ENCODE results near the gene CXCR6. TPM values are rescaled to one million over a fixed set of nuclear protein-coding genes. Genes with fewer than 3 reads are reported as not detected.
A peak's percentile ranks its signal among the peaks of the same experiment; 100 is the strongest.

Gene CXCR6
- total and polyA plus RNA-seq, 2 of the 13 experiments (the other 11 are each of a cell fraction or from before 2014, with no cell fraction given), result not detected

DNA sequence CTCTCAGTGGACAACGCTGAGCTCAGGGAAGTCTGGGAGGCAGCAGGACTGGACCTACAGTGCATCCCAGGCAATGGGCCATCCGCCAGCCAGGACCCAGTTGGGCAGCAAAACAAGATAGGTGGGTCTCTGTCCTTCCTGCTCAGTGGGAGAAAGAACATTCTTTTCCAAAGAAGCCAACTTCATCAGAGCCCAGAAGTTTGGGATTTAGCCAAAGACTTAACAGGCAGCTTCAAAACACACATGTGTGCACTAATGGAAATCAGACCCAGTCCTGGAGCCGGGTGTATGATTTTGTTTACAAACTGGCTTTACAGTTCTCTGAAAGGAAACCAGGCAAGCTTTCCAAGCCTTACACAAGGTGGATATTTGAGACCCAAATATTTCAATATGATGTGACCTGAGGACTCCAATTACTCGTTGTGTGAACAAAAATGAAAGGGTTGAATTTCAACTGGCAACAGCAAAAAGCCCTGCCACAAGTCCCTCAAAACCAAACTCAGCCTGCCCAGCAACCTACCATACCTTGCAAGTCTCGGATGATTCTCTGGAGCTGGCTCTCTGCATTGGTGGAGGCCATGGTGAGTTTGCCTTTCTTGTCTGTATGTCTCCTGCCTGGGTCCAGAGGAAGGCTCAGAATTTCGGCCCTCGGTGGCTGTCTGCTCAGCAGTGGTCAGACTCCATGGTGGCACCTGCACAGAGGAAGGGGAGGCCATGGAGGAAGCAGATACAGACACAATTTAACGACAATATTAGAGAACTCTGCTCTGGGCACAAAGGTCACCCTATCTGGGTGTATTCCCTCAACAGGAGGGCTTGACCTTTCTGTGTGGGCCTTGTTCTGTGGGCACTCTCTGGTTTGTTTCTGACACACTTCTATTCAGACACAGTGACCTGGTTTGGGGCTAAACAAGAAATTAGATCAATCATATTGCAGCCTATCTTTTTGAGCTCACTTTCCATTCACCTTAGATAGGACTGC, 41.4 kb downstream of the CXCR6 start:
- no peak for ATAC-seq
- TF ChIP-seq ZNF788 (CRISPR knock-in tag; IDR thresholded peaks at IDR 0.05; ENCODE audit: borderline replicate concordance) (no peak), ZNF775 (CRISPR knock-in tag; IDR thresholded peaks at IDR 0.05; ENCODE audit: borderline replicate concordance) (no peak), HNF4A (CRISPR knock-in tag; IDR thresholded peaks at IDR 0.05) (peak; percentile 22; the same call in 1 of the 2 replicates), ZNF34 (CRISPR knock-in tag; IDR thresholded peaks at IDR 0.05; ENCODE audit: borderline replicate concordance) (no peak), TMF1 (CRISPR knock-in tag; IDR thresholded peaks at IDR 0.05; ENCODE audit: low read depth) (no peak)
- Histone ChIP-seq H3K27ac (ENCODE audit: extremely low read length, insufficient read depth, low read length) (peak overlapping the region; percentile 61), H3K4me2 (ENCODE audit: low read depth, low read length) (no peak overlapping the region), H3K4me1 (ENCODE audit: insufficient read depth, low read length) (peaks cover 47% of the 10 kb centered on the region), H3K9me3 (ENCODE audit: low read length) (no peaks in the 10 kb centered on the region), H3K79me2 (ENCODE audit: insufficient read depth, low read length) (peaks cover 27% of the 10 kb centered on the region), H2AFZ (ENCODE audit: low read length) (no peak overlapping the region), H4K20me1 (ENCODE audit: insufficient read depth, low read length) (no peaks in the 10 kb centered on the region), H3K4me3 (replicated peaks in 1 of 3; ENCODE audit: insufficient read depth in 1 of 3, low read depth in 2 of 3, low read length in 3 of 3) (no peak overlapping the region), H3K36me3 (replicated peaks in 1 of 2; ENCODE audit: control insufficient read depth in 1 of 2, insufficient read depth in 2 of 2, low read length in 2 of 2) (peaks cover 3 to 46% of the 10 kb centered on the region in 2 experiments; a peak in 4 of 5 replicates), H3K27me3 (ENCODE audit: control insufficient read depth in 1 of 2, insufficient read depth in 2 of 2, low read length in 2 of 2) (no peaks in the 10 kb centered on the region), H3K9ac (ENCODE audit: insufficient read depth, low read depth, low read length) (no peak overlapping the region)
- intact Hi-C loops (cut with micrococcal nuclease; ENCODE audit: unreplicated experiment) (no loop called here), in situ Hi-C loops (cut with HindIII; ENCODE audit: extremely low pct_ligation_motif_present, low pct_unique_long_range_greater_than_20kb) (no loop called here)
- WGBS (ENCODE audit: low lambda C conversion rate), result 86% methylated on average over 8 of the region's 8 CpGs
- no peak for FAIRE-seq
- ChIA-PET POLR2A (no interaction called here), CTCF (ENCODE audit: low intra/inter-chr PET ratio, low total read pairs) (no interaction called here)
- BruUV-seq (replicated peaks), result no TSS peak
- DNase-seq (ENCODE audit: low spot score), result no peak
